Measurements from ENCODE around the gene PIK3IP1.

Gene PIK3IP1

DNA sequence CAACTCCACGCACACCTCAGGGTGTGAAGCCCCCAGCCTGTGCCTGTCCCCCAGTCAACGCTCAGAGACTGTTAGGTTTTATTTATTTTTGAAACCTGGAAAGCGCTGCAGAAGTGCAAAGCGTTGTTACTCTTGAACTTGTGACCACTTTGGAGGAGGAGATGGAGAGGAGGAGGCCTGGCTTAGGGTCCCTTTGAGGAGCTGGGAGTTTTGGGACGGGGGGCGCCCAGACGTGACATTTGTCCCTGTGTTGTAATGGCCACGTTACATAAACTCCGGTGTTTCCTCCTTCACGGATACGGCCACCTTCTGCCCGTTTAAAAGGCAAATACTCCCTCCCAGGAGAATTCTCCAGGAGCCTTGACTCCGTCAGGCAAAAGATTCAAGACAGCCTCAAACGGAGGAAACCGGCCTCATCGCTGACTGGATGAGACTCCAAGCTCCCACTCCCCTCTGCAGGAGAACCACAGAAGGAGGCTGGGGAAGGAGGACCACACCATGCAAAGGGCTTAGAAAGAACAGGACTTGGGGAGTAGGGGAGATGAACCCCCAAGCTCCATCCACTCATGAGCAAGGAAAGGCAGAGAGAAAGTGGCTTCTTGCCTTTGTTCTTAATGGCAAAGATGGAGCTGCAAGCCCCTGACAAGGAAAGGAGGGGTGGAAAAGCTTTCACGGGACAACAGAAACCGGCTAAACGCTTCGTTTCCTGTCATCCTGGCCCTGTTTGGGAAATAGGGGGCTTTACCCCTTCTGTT, 630 bp downstream of the PIK3IP1 start:
- TF ChIP-seq, protein P1, sequence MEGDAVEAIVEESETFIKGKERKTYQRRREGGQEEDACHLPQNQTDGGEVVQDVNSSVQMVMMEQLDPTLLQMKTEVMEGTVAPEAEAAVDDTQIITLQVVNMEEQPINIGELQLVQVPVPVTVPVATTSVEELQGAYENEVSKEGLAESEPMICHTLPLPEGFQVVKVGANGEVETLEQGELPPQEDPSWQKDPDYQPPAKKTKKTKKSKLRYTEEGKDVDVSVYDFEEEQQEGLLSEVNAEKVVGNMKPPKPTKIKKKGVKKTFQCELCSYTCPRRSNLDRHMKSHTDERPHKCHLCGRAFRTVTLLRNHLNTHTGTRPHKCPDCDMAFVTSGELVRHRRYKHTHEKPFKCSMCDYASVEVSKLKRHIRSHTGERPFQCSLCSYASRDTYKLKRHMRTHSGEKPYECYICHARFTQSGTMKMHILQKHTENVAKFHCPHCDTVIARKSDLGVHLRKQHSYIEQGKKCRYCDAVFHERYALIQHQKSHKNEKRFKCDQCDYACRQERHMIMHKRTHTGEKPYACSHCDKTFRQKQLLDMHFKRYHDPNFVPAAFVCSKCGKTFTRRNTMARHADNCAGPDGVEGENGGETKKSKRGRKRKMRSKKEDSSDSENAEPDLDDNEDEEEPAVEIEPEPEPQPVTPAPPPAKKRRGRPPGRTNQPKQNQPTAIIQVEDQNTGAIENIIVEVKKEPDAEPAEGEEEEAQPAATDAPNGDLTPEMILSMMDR (IDR thresholded peaks at IDR 0.05; ENCODE audit: low read depth, low read length, missing control alignments), result no peak
- no peak for DNase-seq (ENCODE audit: low read depth)
- peak overlapping the region; percentile 74 for H3K4me3 ChIP-seq (ENCODE audit: low read depth, low read length)

DNA sequence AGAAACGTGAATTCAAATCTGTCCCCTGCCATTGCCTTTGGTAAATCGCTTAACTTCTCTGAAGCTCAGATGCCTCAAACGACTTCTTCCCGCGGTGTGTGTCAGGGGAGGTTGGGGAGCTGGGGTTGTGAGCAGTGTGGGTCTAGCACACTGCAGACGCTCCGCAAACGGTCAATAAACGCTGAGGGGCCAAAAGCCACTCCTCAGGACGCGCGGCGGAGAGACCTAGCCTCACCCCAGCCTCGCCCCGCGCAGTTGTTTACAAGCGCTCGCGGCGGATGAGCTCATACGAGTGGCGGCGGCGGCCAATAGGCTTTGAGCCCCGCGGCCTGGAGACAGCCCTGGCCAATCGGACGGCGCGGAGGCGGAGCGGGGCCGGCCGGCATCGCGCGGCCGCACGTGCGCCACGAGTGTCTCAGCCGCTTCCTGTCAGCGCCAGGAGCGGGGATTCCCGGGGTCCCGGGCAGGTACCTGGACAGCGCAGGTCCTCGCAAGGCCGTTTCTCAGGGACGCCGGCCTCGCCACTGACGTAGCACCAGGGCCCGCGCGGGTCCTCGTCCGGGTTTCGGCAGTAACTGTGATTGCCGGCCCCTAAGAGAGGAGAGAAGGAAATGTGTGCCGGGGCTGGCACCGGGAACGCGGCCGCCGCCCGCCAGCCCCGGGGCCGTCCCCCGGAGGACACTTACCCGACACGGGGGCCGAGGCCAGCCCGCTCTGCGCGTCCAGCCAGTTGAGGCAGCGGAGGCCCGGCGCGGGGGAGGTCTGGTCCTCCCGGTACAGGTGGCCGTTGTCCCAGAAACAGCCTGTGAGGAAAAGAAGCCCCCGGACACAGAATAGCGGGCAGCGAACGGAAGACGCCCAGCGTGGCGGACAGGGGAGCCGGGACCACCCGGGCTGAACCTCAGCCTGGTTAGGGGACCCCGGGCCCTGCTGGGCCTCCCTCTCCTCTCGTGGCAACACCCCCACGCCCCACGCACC, 1.5 kb downstream of the PIK3IP1 start:
- peak; percentile 61 for DNase-seq (ENCODE audit: low read depth)
- peak overlapping the region; percentile 74 for H3K4me3 ChIP-seq (ENCODE audit: low read depth, low read length)
- TF ChIP-seq, protein P1 (IDR thresholded peaks at IDR 0.05; ENCODE audit: low read depth, low read length, missing control alignments), result no peak

- TF ChIP-seq, protein P1 (IDR thresholded peaks at IDR 0.05; ENCODE audit: low read depth, low read length, missing control alignments), result no peak
- H3K4me3 ChIP-seq (ENCODE audit: low read depth, low read length), result peak overlapping the region; percentile 22
- DNase-seq (ENCODE audit: low read depth), result no peak
Measured at GRCh38 chr22:31289344-31289743, 2.9 kb downstream of the PIK3IP1 start.

DNA sequence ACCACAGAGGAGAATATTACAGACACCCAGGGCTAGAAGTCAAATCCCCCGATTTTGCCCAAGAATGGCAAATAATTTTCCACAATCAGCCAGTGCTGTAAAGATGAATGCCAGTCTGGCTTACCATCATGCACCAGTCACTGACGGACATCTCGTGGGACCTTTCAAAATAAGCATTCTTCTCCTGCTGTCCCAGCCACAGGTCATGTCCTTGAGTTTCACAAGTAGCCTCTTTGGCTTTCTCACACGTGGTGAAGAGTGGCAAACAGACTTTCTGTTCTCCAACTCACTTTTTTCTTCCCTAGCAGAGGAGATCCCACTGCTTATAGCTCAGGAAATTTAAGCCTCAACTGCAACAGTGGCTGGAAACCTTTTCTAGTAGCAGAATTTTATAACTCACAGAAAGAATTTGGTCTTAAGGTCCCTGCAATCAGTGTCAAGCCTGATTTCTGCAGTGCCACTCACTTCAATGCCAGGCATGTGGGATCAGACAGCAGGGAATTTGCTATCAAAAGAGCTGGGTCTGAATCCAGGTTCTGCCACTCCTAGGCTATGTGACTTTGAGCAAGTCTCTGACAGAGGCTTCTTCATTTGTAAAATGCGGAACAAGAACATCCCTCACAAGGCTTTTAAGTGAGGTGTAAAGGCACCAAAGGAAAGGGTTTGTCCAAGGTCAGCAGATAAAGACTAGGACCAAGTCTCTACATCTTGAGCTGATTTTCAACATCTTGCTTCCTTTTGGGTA, 3.6 kb downstream of the PIK3IP1 start:
- no peak for DNase-seq (ENCODE audit: low read depth)
- no peak overlapping the region for H3K4me3 ChIP-seq (ENCODE audit: low read depth, low read length)
- TF ChIP-seq, protein P1 (IDR thresholded peaks at IDR 0.05; ENCODE audit: low read depth, low read length, missing control alignments), result no peak

DNA sequence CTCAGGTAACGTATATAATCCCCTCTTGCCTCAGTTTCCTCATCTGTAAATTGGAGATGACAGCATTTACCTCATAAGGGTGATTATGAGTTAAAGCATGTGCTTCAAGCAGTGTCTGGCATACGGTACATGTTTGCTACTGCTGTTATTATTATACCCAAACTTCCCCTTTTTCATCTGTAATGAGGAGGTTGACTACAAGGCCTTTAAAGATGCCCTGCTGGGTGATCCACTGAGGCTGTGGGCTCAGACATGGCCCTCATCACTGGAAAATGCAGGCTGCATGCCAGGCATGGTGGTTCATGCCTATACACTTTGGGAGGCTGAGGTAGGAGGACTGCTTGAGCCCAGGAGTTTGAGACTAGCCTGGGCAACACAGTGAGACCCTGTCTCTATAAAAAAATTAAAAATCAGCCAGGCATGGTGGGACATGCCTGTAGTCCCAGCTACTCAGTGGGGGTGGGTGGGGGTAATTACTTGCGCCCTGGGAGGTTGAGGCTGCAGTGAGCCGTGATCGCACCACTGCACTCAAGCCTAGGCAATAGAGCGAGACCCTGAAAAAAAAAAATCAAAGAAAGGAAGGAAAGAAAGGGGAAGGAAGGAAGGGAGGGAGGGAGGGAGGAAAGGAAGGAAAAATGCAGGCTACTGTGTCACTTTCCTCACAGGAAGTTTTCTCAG, 4.3 kb downstream of the PIK3IP1 start:
- no peak overlapping the region for H3K4me3 ChIP-seq (ENCODE audit: low read depth, low read length)
- DNase-seq (ENCODE audit: low read depth), result no peak
- TF ChIP-seq, protein P1 (IDR thresholded peaks at IDR 0.05; ENCODE audit: low read depth, low read length, missing control alignments), result no peak
